GM18505 (cell line): ENCODE data around the gene PDE8A.

Experiments
- ATAC-seq: cut with Tn5 transposase; IDR thresholded peaks from one replicate; pipeline ENCODE4 v1.9.1; 2021; ENCODE audit not compliant: unreplicated experiment
- POLR2A ChIP-seq: IDR thresholded peaks from 4 replicates; pipeline ENCODE4 v1.6.1; 2011; ENCODE audit warnings: borderline replicate concordance; ENCODE audit not compliant: insufficient read depth, insufficient read length; ENCODE audit errors: extremely low read depth

Gene PDE8A

GRCh38 chr15:85049805-85050204 lies 68.1 kb downstream of the PDE8A start:
- no peak for TF ChIP-seq POLR2A
- no peak for ATAC-seq

GRCh38 chr15:85059734-85060133 lies 78.1 kb downstream of the PDE8A start:
- no peak for ATAC-seq

GRCh38 chr15:85062560-85062959 lies 80.9 kb downstream of the PDE8A start:
- no peak for TF ChIP-seq POLR2A
- no peak for ATAC-seq

More at GRCh38 chr15:85059734-85060133, 78.1 kb downstream of the PDE8A start:
- TF ChIP-seq POLR2A = no peak

- no peak for TF ChIP-seq POLR2A
- no peak for ATAC-seq
Measured at GRCh38 chr15:85063088-85063487, 81.4 kb downstream of the PDE8A start.

GRCh38 chr15:85063522-85064079 lies 81.9 kb downstream of the PDE8A start:
- ATAC-seq = no peak
- no peak for TF ChIP-seq POLR2A

GRCh38 chr15:85064710-85065109 lies 83.1 kb downstream of the PDE8A start:
- no peak for ATAC-seq
- TF ChIP-seq POLR2A = no peak

GRCh38 chr15:85071061-85071460 lies 89.4 kb downstream of the PDE8A start:
- no peak for ATAC-seq
- no peak for TF ChIP-seq POLR2A

GRCh38 chr15:85071504-85071903 lies 89.8 kb downstream of the PDE8A start:
- no peak for TF ChIP-seq POLR2A

GRCh38 chr15:85072917-85073316 lies 91.3 kb downstream of the PDE8A start:
- TF ChIP-seq POLR2A = no peak
- ATAC-seq = no peak

More at GRCh38 chr15:85071504-85071903, 89.8 kb downstream of the PDE8A start:
- ATAC-seq = no peak

- TF ChIP-seq POLR2A = no peak
- peak; percentile 84 for ATAC-seq
Measured at GRCh38 chr15:85073556-85074194, 92.0 kb downstream of the PDE8A start.

- ATAC-seq = no peak
- no peak for TF ChIP-seq POLR2A
Measured at GRCh38 chr15:85086855-85087254, 105.2 kb downstream of the PDE8A start.

GRCh38 chr15:85088300-85088699 lies 106.6 kb downstream of the PDE8A start:
- no peak for TF ChIP-seq POLR2A
- no peak for ATAC-seq

GRCh38 chr15:85089929-85090597 lies 108.4 kb downstream of the PDE8A start:
- TF ChIP-seq POLR2A = no peak
- ATAC-seq = no peak

- no peak for ATAC-seq
- TF ChIP-seq POLR2A = no peak
Measured at GRCh38 chr15:85091990-85092389, 110.3 kb downstream of the PDE8A start.
